GM12878 (cell line): ENCODE measurements around the gene AGPAT2. TPM values are rescaled to one million over a fixed set of nuclear protein-coding genes. Genes with fewer than 3 reads are reported as not detected.

Source experiments
- BCLAF1 ChIP-seq: fragments of 450-650 bp; IDR thresholded peaks from 2 replicates; pipeline ENCODE4 v1.6.1; 2017; ENCODE audit warnings: antibody characterized with exemption, mild to moderate bottlenecking, moderate library complexity
- CHD1 ChIP-seq: IDR thresholded peaks from 2 replicates; pipeline ENCODE4 v1.6.1; 2012; ENCODE audit warnings: low read depth, low read length, improper control_type of control experiment
- CHD2 ChIP-seq: IDR thresholded peaks from 2 replicates; pipeline ENCODE4 v1.6.1; 2011; ENCODE audit warnings: low read depth, low read length, improper control_type of control experiment, borderline replicate concordance
- CREB1 ChIP-seq: IDR thresholded peaks from 2 replicates; pipeline ENCODE4 v1.6.1; 2012; ENCODE audit warnings: low read depth, mild to moderate bottlenecking, inconsistent platforms
- CTCF ChIP-seq, 3 experiments: IDR thresholded peaks in 2 of 3; conservative IDR thresholded peaks in 1 of 3; 2 replicates each; pipeline ENCODE4 v1.5.1; 2011; ENCODE audit warnings: low read depth in 3 of 3, low read length in 3 of 3, mild to moderate bottlenecking in 3 of 3, control low read depth in 2 of 3, moderate library complexity in 2 of 3, inconsistent platforms in 1 of 3, mixed read lengths in 1 of 3; ENCODE audit not compliant: control insufficient read depth in 2 of 3, insufficient read depth in 1 of 3; ENCODE audit errors: extremely low read depth in 1 of 3
- EZH2 ChIP-seq: IDR thresholded peaks from 2 replicates; pipeline ENCODE4 v1.6.1; 2012; ENCODE audit warnings: low read depth, mild to moderate bottlenecking, control low read depth, inconsistent platforms, low read length, borderline replicate concordance; ENCODE audit not compliant: control insufficient read depth
- FOXM1 ChIP-seq: IDR thresholded peaks from 2 replicates; pipeline ENCODE4 v1.6.1; 2012; ENCODE audit warnings: low read depth, mild to moderate bottlenecking, inconsistent platforms, low read length, moderate library complexity
- HDAC6 ChIP-seq: fragments of 200-600 bp; sonication (generic); IDR thresholded peaks from one replicate; pipeline ENCODE4 v1.8.0; 2017; ENCODE audit warnings: antibody characterized with exemption; ENCODE audit not compliant: unreplicated experiment
- MEF2A ChIP-seq: IDR thresholded peaks from 2 replicates; pipeline ENCODE4 v1.6.1; 2011; ENCODE audit warnings: low read depth, mild to moderate bottlenecking, low read length, moderate library complexity; ENCODE audit not compliant: insufficient read depth
- MXI1 ChIP-seq: fragments of 150-350 bp; IDR thresholded peaks from 2 replicates; pipeline ENCODE4 v1.6.1; 2011; ENCODE audit warnings: low read depth, mild to moderate bottlenecking, inconsistent platforms, low read length, improper control_type of control experiment
- MYB ChIP-seq: fragments of 150-350 bp; IDR thresholded peaks from 2 replicates; pipeline ENCODE4 v1.6.1; 2014; ENCODE audit warnings: mild to moderate bottlenecking, low read depth, low read length, borderline replicate concordance
- NR2F1 ChIP-seq: fragments of 450-650 bp; conservative IDR thresholded peaks from 2 replicates; pipeline ENCODE4 v1.6.1; 2017; ENCODE audit warnings: mild to moderate bottlenecking
- RFX5 ChIP-seq: IDR thresholded peaks from 2 replicates; pipeline ENCODE4 v1.6.1; 2011; ENCODE audit warnings: low read depth, low read length, improper control_type of control experiment
- TAF1 ChIP-seq: IDR thresholded peaks from 2 replicates; pipeline ENCODE4 v1.6.1; 2011; ENCODE audit warnings: mild to moderate bottlenecking, low read depth, low read length, borderline replicate concordance
- TBL1XR1 ChIP-seq: IDR thresholded peaks from 2 replicates; pipeline ENCODE4 v1.6.1; 2012; ENCODE audit warnings: low read depth, low read length, improper control_type of control experiment
- USF1 ChIP-seq: IDR thresholded peaks from 2 replicates; pipeline ENCODE4 v1.6.1; 2011; ENCODE audit warnings: borderline replicate concordance, low read depth, mild to moderate bottlenecking, moderate library complexity, mixed read lengths, low read length; ENCODE audit not compliant: insufficient read depth; ENCODE audit errors: extremely low read length
- YBX1 ChIP-seq: fragments of 450-650 bp; IDR thresholded peaks from 2 replicates; pipeline ENCODE4 v1.6.1; 2016; ENCODE audit warnings: antibody characterized with exemption
- YY1 ChIP-seq: IDR thresholded peaks from 2 replicates; pipeline ENCODE4 v1.6.1; 2011; ENCODE audit warnings: low read depth, mild to moderate bottlenecking, low read length
- ZNF24 ChIP-seq: fragments of 450-650 bp; IDR thresholded peaks from 2 replicates; pipeline ENCODE4 v1.6.1; 2017; ENCODE audit warnings: antibody characterized with exemption, mild to moderate bottlenecking
- ZNF687 ChIP-seq: fragments of 450-650 bp; IDR thresholded peaks from 2 replicates; pipeline ENCODE4 v1.6.1; 2017; ENCODE audit warnings: mild to moderate bottlenecking, moderate library complexity
- polyA plus RNA-seq, 11 experiments: library from polyadenylated mRNA; depleted of rRNA in 4 of 11; unstranded in 6 of 11; stranded (reverse) in 5 of 11; fragments of >200 nt; fragmentation: Nextera tagmentation in 4 of 11; fragmentation: Illumina TruSeq in 1 of 11; extraction: Ambion mirVana in 4 of 11; extraction: Trizol in 1 of 11; gene quantifications; 1 replicate in 1 of 11; 2 replicates in 10 of 11; pipeline versions ENCODE4 v1.2.1 to v1.2.3, GENCODE V29; 2011 to 2016; ENCODE audit warnings: inconsistent platforms in 2 of 11, missing spikeins in 2 of 11, low read depth in 1 of 11
- total RNA-seq, 4 experiments: library from RNA; depleted of rRNA in 3 of 4; stranded (reverse); fragments of >200 nt in 3 of 4; fragmentation: Illumina TruSeq in 1 of 4; extraction: Trizol in 1 of 4; gene quantifications; 2 replicates each; pipeline versions ENCODE4 v1.2.1 to v1.2.3, GENCODE V29; 2013 to 2021

AGPAT2 gene
- total and polyA plus RNA-seq, 10 of the 15 experiments (the other 5 are each of a cell fraction or from before 2014, with no cell fraction given) = 0.10 to 28.5 (median 18.2) TPM

- TF ChIP-seq CREB1 (peak; percentile 78), RFX5 (no peak), TAF1 (0 out of 2 replicates have a peak, but pooled peaks have one; percentile 6), MXI1 (peak; percentile 71), CTCF (IDR thresholded peaks at IDR 0.05 in 2 of 3, conservative IDR thresholded peaks at IDR 0.05 in 1 of 3; ENCODE audit: control insufficient read depth in 2 of 3, extremely low read depth in 1 of 3, insufficient read depth in 1 of 3, low read depth in 3 of 3, low read length in 3 of 3) (no peak), MYB (peak; percentile 92), MEF2A (no peak), ZNF24 (no peak), NR2F1 (peak; percentile 75), FOXM1 (no peak), CHD1 (0 out of 2 replicates have a peak, but pooled peaks have one; percentile 51), CHD2 (0 out of 2 replicates have a peak, but pooled peaks have one; percentile 31), YY1 (peak; percentile 73), HDAC6 (no peak), YBX1 (no peak), USF1 (no peak), ZNF687 (peak; percentile 83; the same call in 1 of the 2 replicates), BCLAF1 (no peak), TBL1XR1 (peak; percentile 73; the same call in 1 of the 2 replicates), EZH2 (no peak)
These were observed 13.9 kb upstream of the AGPAT2 start (continued) for GRCh38 chr9:136700959-136701667.
